HepG2 (cell line): ENCODE measurements around the gene AKAP10. TPM values are rescaled to one million over a fixed set of nuclear protein-coding genes. Genes with fewer than 3 reads are reported as not detected.
A peak's percentile ranks its signal among the peaks of the same experiment; 100 is the strongest.
"Not testable (repeated sequence)": the region's sequence is repeated elsewhere in the genome, so short reads cannot be mapped to it uniquely, and the experiment has no call there.

Source experiments
- ATAC-seq: fragments of 200-7000 bp; cut with Tn5 transposase; 3 replicates; pipeline ENCODE4 v1.9.1; 2020; ENCODE audit warnings: mild to moderate bottlenecking, moderate library complexity
- BruUV-seq: library from RNA; stranded (reverse); fragments of 400-500 nt; replicated peaks from 2 replicates; lab custom pipeline; 2021; lab: Mats Ljungman, UMichigan
- CTCF ChIA-PET: fragments of 300-600 bp; formaldehyde crosslinking; extraction: SDS; loops from one replicate; lab custom pipeline; 2021; ENCODE audit warnings: low total read pairs, inconsistent platforms, low intra/inter-chr PET ratio; lab: Yijun Ruan, JAX
- POLR2A ChIA-PET: fragments of 350-600 bp; sonication (Branson Sonifier 250); formaldehyde crosslinking; loops from one replicate; lab custom pipeline; 2020; ENCODE audit warnings: antibody characterized with exemption, inconsistent platforms; lab: Yijun Ruan, JAX
- DNase-seq: peaks from one replicate; pipeline ENCODE4 v3.0.0-alpha.2; 2015; ENCODE audit warnings: low spot score
- FAIRE-seq: peaks from 3 replicates; lab custom pipeline; 2011; peaks lifted over from hg19 to GRCh38; lab: Jason Lieb, UNC
- H2AFZ ChIP-seq: one replicate; pipeline ENCODE4 v1.6.1; 2011; ENCODE audit warnings: low read length, inconsistent platforms
- H3K27ac ChIP-seq: fragments of 300-600 bp; 3 replicates; pipeline ENCODE4 v1.8.0; 2011; ENCODE audit warnings: mixed run types, mild to moderate bottlenecking, mixed read lengths, low read length, inconsistent platforms; ENCODE audit not compliant: insufficient read depth; ENCODE audit errors: extremely low read length
- H3K27me3 ChIP-seq, 2 experiments: fragments of 200-600 bp in 1 of 2; 2 replicates in 1 of 2; 3 replicates in 1 of 2; pipeline versions ENCODE4 v1.6.0 to v1.8.0; 2011; ENCODE audit warnings: low read length in 2 of 2, mild to moderate bottlenecking in 2 of 2, moderate library complexity in 2 of 2, inconsistent platforms in 1 of 2; ENCODE audit not compliant: insufficient read depth in 2 of 2, control insufficient read depth in 1 of 2
- H3K36me3 ChIP-seq, 2 experiments: fragments of 200-600 bp in 1 of 2; replicated peaks in 1 of 2; 2 replicates in 1 of 2; 3 replicates in 1 of 2; pipeline versions ENCODE4 v1.5.1 to v1.8.0; 2011; ENCODE audit warnings: low read length in 2 of 2, inconsistent platforms in 1 of 2; ENCODE audit not compliant: insufficient read depth in 2 of 2, control insufficient read depth in 1 of 2
- H3K4me1 ChIP-seq: 2 replicates; pipeline ENCODE4 v1.5.1; 2012; ENCODE audit warnings: low read length, inconsistent platforms; ENCODE audit not compliant: insufficient read depth
- H3K4me2 ChIP-seq: 2 replicates; pipeline ENCODE4 v1.6.0; 2011; ENCODE audit warnings: low read depth, low read length, inconsistent platforms
- H3K4me3 ChIP-seq, 3 experiments: fragments of 200-600 bp in 1 of 3; sonication (generic), shearing (Covaris generic) in 1 of 3; replicated peaks in 1 of 3; 2 replicates each; pipeline ENCODE4 v1.5.1; 2011 to 2016; ENCODE audit warnings: low read length in 3 of 3, inconsistent platforms in 2 of 3, low read depth in 2 of 3, mild to moderate bottlenecking in 2 of 3, control low read depth in 1 of 3, mixed read lengths in 1 of 3; ENCODE audit not compliant: insufficient read depth in 1 of 3
- H3K79me2 ChIP-seq: one replicate; pipeline ENCODE4 v1.6.1; 2011; ENCODE audit warnings: low read length, inconsistent platforms; ENCODE audit not compliant: insufficient read depth
- H3K9ac ChIP-seq: 2 replicates; pipeline ENCODE4 v1.6.0; 2011; ENCODE audit warnings: mild to moderate bottlenecking, low read depth, low read length, inconsistent platforms; ENCODE audit not compliant: insufficient read depth
- H3K9me3 ChIP-seq: 2 replicates; pipeline ENCODE4 v1.5.1; 2012; ENCODE audit warnings: mild to moderate bottlenecking, low read length
- H4K20me1 ChIP-seq: 2 replicates; pipeline ENCODE4 v1.6.0; 2011; ENCODE audit warnings: inconsistent platforms, mild to moderate bottlenecking, low read length, moderate library complexity; ENCODE audit not compliant: insufficient read depth
- FOSL2 ChIP-seq: sonication (generic); formaldehyde crosslinking; IDR thresholded peaks from 2 replicates; pipeline ENCODE4 v1.4.0; 2020; ENCODE audit warnings: missing genetic modification reagents
- HCFC1 ChIP-seq: fragments of 150-350 bp; IDR thresholded peaks from 2 replicates; pipeline ENCODE4 v1.6.1; 2014; ENCODE audit warnings: low read depth, low read length
- MAFK ChIP-seq, 2 experiments: IDR thresholded peaks in 1 of 2; conservative IDR thresholded peaks in 1 of 2; 2 replicates each; pipeline ENCODE4 v1.6.1; 2011; ENCODE audit warnings: improper control_type of control experiment in 2 of 2, low read length in 2 of 2
- TEAD3 ChIP-seq: optimal IDR thresholded peaks from 2 replicates; pipeline ENCODE3; 2016; ENCODE audit warnings: borderline replicate concordance
- WGBS: methylation state at CpG from one replicate; pipeline ENCODE4 v1.1.6; 2017; ENCODE audit warnings: low lambda C conversion rate; 5-methylcytosine and 5-hydroxymethylcytosine counted together
- in situ Hi-C: cut with HindIII; loops from 2 replicates; pipeline ENCODE4 v1.10.0; 2017; ENCODE audit warnings: low pct_unique_long_range_greater_than_20kb; ENCODE audit not compliant: extremely low pct_ligation_motif_present
- intact Hi-C: fragments of 100-400 bp; cut with micrococcal nuclease; formaldehyde crosslinking; loops from one replicate; pipeline ENCODE4 v1.10.0; 2022; ENCODE audit not compliant: unreplicated experiment
- polyA plus RNA-seq, 8 experiments: library from polyadenylated mRNA; depleted of rRNA in 3 of 8; stranded (reverse) in 7 of 8; unstranded in 1 of 8; fragments of >200 nt; fragmentation: Illumina TruSeq in 4 of 8; extraction: Trizol in 4 of 8; gene quantifications; 2 replicates each; pipeline versions ENCODE4 v1.2.1 to v1.2.3, GENCODE V29; 2011 to 2016; ENCODE audit warnings: low read depth in 4 of 8, missing spikeins in 1 of 8, mixed read lengths in 1 of 8; ENCODE audit not compliant: insufficient read depth in 1 of 8
- total RNA-seq, 5 experiments: library from RNA; depleted of rRNA; stranded (reverse); fragments of >200 nt; fragmentation: Illumina TruSeq; extraction: Trizol; gene quantifications; 2 replicates each; pipeline ENCODE4 v1.2.3, GENCODE V29; 2016; ENCODE audit warnings: low read depth in 1 of 5

The AKAP10 gene
- total and polyA plus RNA-seq, 2 of the 13 experiments (the other 11 are each of a cell fraction or from before 2014, with no cell fraction given): 17.6 to 21.7 TPM

DNA sequence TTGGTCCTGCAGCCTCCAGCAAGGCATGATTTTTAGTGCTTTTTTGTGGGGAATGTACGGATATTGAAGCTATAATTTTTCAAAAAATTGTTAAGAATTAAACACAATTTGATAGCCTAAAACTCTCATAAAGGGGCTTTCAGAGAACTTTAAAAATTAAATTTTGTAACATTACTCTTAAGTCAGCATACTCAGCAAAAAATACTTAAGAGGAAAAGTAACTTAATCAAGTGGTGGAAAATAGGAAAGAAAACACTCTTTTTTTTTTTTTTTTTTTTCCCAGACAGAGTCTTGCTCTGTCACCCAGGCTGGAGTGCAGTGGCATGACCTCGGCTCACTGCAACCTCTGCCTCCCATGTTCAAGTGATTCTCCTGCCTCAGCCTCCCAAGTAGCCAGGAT, 14.7 kb downstream of the AKAP10 start:
- H3K27ac ChIP-seq, POLR2A ChIA-PET, H3K79me2 ChIP-seq, H3K9ac ChIP-seq, intact Hi-C loops, H3K27me3 ChIP-seq, H3K4me3 ChIP-seq, in situ Hi-C loops, H4K20me1 ChIP-seq, H3K4me2 ChIP-seq, BruUV-seq, H3K9me3 ChIP-seq, ATAC-seq, H2AFZ ChIP-seq, CTCF ChIA-PET, DNase-seq, FAIRE-seq: not testable (repeated sequence)
- Histone ChIP-seq H3K4me1 (peaks cover 29% of the 10 kb centered on the region), H3K36me3 (peaks cover 4 to 63% of the 10 kb centered on the region in 2 experiments; a peak in 4 of 5 replicates)
- TF ChIP-seq MAFK (conservative IDR thresholded peaks at IDR 0.05 in 1 of 2, IDR thresholded peaks at IDR 0.05 in 1 of 2; ENCODE audit: low read length in 2 of 2): peak in 1 of 2 experiments; percentile 55; a peak in 2 of 4 replicates
- WGBS: 98% methylated on average over 2 of the region's 2 CpGs

DNA sequence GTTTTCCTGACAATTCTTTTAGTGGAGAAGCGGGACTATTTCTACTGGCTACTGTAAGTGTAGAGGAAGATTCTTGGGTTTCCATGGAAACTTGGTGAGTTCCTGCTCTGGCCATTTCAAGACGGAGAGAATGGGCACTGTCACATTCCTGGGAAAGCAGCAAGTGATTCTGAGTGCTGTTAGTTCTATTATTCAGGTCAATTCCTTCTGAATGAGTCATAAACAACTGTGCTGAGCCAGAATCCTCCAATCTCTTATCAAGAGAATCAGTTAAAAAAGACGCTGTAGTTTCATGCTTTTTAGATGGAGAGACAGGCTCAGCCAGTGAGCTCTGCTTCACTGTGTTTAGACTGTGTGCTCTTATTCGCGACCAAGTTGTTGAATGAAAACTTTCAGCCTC, 19.6 kb downstream of the AKAP10 start:
- ChIA-PET CTCF (no interaction called here), POLR2A (no interaction called here)
- H3K4me3 ChIP-seq: no peak overlapping the region
- FAIRE-seq: no peak
- H3K9ac ChIP-seq: no peak overlapping the region
- DNase-seq: peak; percentile 31
- H3K4me2 ChIP-seq: no peak overlapping the region
- peaks cover 19% of the 10 kb centered on the region for H3K4me1 ChIP-seq
- 0 out of 2 replicates have a peak, but pooled peaks cover 3% of the 10 kb centered on the region for H4K20me1 ChIP-seq
- WGBS: 83% methylated on average over 5 of the region's 5 CpGs
- H3K9me3 ChIP-seq: no peaks in the 10 kb centered on the region
- in situ Hi-C loops (no loop called here), intact Hi-C loops (no loop called here)
- H3K27me3 ChIP-seq: no peaks in the 10 kb centered on the region
- ATAC-seq: no peak
- H3K27ac ChIP-seq: no peak overlapping the region
- TF ChIP-seq TEAD3 (CRISPR knock-in tag) (peak; percentile 32), HCFC1 (no peak), FOSL2 (peak; percentile 72)
- H2AFZ ChIP-seq: no peak overlapping the region
- peaks cover 29% of the 10 kb centered on the region for H3K79me2 ChIP-seq
- H3K36me3 ChIP-seq: peaks cover 6 to 60% of the 10 kb centered on the region in 2 experiments
- no TSS peak for BruUV-seq
